HepG2 (cell line): ENCODE measurements around the gene ABCG2. TPM values are rescaled to one million over a fixed set of nuclear protein-coding genes. Genes with fewer than 3 reads are reported as not detected.
A peak's percentile ranks its signal among the peaks of the same experiment; 100 is the strongest.

Experiments used
- AHR ChIP-seq: IDR thresholded peaks from 2 replicates; pipeline ENCODE4 v1.6.1; 2018; ENCODE audit warnings: missing genetic modification reagents, missing compliant biosample characterization
- CREM ChIP-seq, 2 experiments: sonication (generic) in 1 of 2; formaldehyde crosslinking in 1 of 2; IDR thresholded peaks; 2 replicates each; pipeline versions ENCODE4 v1.4.0 to v1.6.1; 2016 to 2020; ENCODE audit warnings: antibody characterized with exemption in 1 of 2, mild to moderate bottlenecking in 1 of 2, missing genetic modification reagents in 1 of 2
- ERF ChIP-seq: IDR thresholded peaks from 2 replicates; pipeline ENCODE4 v1.6.1; 2018; ENCODE audit warnings: missing biosample characterization, missing genetic modification reagents
- FOXO1 ChIP-seq: sonication (generic); formaldehyde crosslinking; IDR thresholded peaks from 2 replicates; pipeline ENCODE4 v1.4.0; 2020; ENCODE audit warnings: missing genetic modification reagents
- HDAC2 ChIP-seq: sonication (generic); formaldehyde crosslinking; IDR thresholded peaks from 2 replicates; pipeline ENCODE4 v1.4.0; 2020; ENCODE audit warnings: missing genetic modification reagents
- HINFP ChIP-seq: sonication (generic); formaldehyde crosslinking; IDR thresholded peaks from 2 replicates; pipeline ENCODE4 v1.4.0; 2020; ENCODE audit warnings: low read depth, mild to moderate bottlenecking, missing genetic modification reagents
- HNF4A ChIP-seq: sonication (generic); formaldehyde crosslinking; IDR thresholded peaks from 2 replicates; pipeline ENCODE4 v1.4.0; 2020; ENCODE audit warnings: missing genetic modification reagents
- HOMEZ ChIP-seq: IDR thresholded peaks from 2 replicates; pipeline ENCODE4 v1.6.1; 2016; ENCODE audit warnings: low read depth
- IRF2 ChIP-seq: IDR thresholded peaks from 2 replicates; pipeline ENCODE4 v1.6.1; 2018; ENCODE audit warnings: missing genetic modification reagents, missing compliant biosample characterization
- JARID2 ChIP-seq: sonication (generic); formaldehyde crosslinking; IDR thresholded peaks from 2 replicates; pipeline ENCODE4 v1.8.1; 2023; ENCODE audit warnings: missing genetic modification reagents, inconsistent platforms; ENCODE audit not compliant: insufficient replicate concordance
- PAWR ChIP-seq: sonication (generic); formaldehyde crosslinking; IDR thresholded peaks from 2 replicates; pipeline ENCODE4 v1.4.0; 2020; ENCODE audit warnings: missing genetic modification reagents, mild to moderate bottlenecking, borderline replicate concordance
- PBX2 ChIP-seq: IDR thresholded peaks from 2 replicates; pipeline ENCODE4 v1.6.1; 2016; ENCODE audit warnings: control low read depth
- PRPF4 ChIP-seq: fragments of 200-400 bp; formaldehyde crosslinking; IDR thresholded peaks from 2 replicates; pipeline ENCODE4 v1.6.1; 2016; ENCODE audit warnings: low read length, low read depth; ENCODE audit not compliant: poor library complexity, severe bottlenecking
- RARA ChIP-seq: IDR thresholded peaks from 2 replicates; pipeline ENCODE4 v1.6.1; 2016; ENCODE audit warnings: missing genetic modification reagents, missing compliant biosample characterization
- STAT5B ChIP-seq: sonication (generic); formaldehyde crosslinking; IDR thresholded peaks from 2 replicates; pipeline ENCODE4 v1.4.0; 2020; ENCODE audit warnings: missing genetic modification reagents
- ZNF264 ChIP-seq: sonication (generic); formaldehyde crosslinking; IDR thresholded peaks from 2 replicates; pipeline ENCODE4 v1.4.0; 2020; ENCODE audit warnings: missing genetic modification reagents
- ZNF646 ChIP-seq: sonication (generic); formaldehyde crosslinking; IDR thresholded peaks from 2 replicates; pipeline ENCODE4 v1.9.0; 2021; ENCODE audit warnings: mild to moderate bottlenecking, missing genetic modification reagents
- ZNF703 ChIP-seq: sonication (generic); formaldehyde crosslinking; IDR thresholded peaks from 2 replicates; pipeline ENCODE4 v1.5.1; 2020; ENCODE audit warnings: missing genetic modification reagents, mild to moderate bottlenecking, moderate library complexity, borderline replicate concordance
- ZNF749 ChIP-seq: sonication (generic); formaldehyde crosslinking; IDR thresholded peaks from 2 replicates; pipeline ENCODE4 v1.8.0; 2022; ENCODE audit warnings: mild to moderate bottlenecking, missing genetic modification reagents, moderate library complexity, borderline replicate concordance
- polyA plus RNA-seq, 8 experiments: library from polyadenylated mRNA; depleted of rRNA in 3 of 8; stranded (reverse) in 7 of 8; unstranded in 1 of 8; fragments of >200 nt; fragmentation: Illumina TruSeq in 4 of 8; extraction: Trizol in 4 of 8; gene quantifications; 2 replicates each; pipeline versions ENCODE4 v1.2.1 to v1.2.3, GENCODE V29; 2011 to 2016; ENCODE audit warnings: low read depth in 4 of 8, missing spikeins in 1 of 8, mixed read lengths in 1 of 8; ENCODE audit not compliant: insufficient read depth in 1 of 8
- total RNA-seq, 5 experiments: library from RNA; depleted of rRNA; stranded (reverse); fragments of >200 nt; fragmentation: Illumina TruSeq; extraction: Trizol; gene quantifications; 2 replicates each; pipeline ENCODE4 v1.2.3, GENCODE V29; 2016; ENCODE audit warnings: low read depth in 1 of 5

Gene ABCG2
- total and polyA plus RNA-seq, 2 of the 13 experiments (the other 11 are each of a cell fraction or from before 2014, with no cell fraction given): 10.0 to 15.7 TPM

GRCh38 chr4:88087004-88087403 lies 71.4 kb downstream of the ABCG2 start (continued):
- TF ChIP-seq ZNF646 (CRISPR knock-in tag): no peak
- no peak for TF ChIP-seq ZNF703 (CRISPR knock-in tag)
- no peak for TF ChIP-seq PRPF4
- TF ChIP-seq FOXO1 (CRISPR knock-in tag): peak; percentile 42; the same call in 1 of the 2 replicates
- TF ChIP-seq ZNF749 (CRISPR knock-in tag): no peak
- no peak for TF ChIP-seq CREM (IDR thresholded peaks at IDR 0.05)
- no peak for TF ChIP-seq CREM (CRISPR knock-in tag; IDR thresholded peaks at IDR 0.05)
- TF ChIP-seq STAT5B (CRISPR knock-in tag): no peak
- TF ChIP-seq JARID2 (CRISPR knock-in tag): no peak
- TF ChIP-seq HINFP (CRISPR knock-in tag): no peak
- no peak for TF ChIP-seq AHR (CRISPR knock-in tag)
- 0 out of 2 replicates have a peak, but pooled peaks have one; percentile 33 for TF ChIP-seq IRF2 (CRISPR knock-in tag)
- no peak for TF ChIP-seq PBX2
- TF ChIP-seq PAWR (CRISPR knock-in tag): no peak
- peak; percentile 41; the same call in 1 of the 2 replicates for TF ChIP-seq HNF4A
- TF ChIP-seq ERF (CRISPR knock-in tag): 0 out of 2 replicates have a peak, but pooled peaks have one; percentile 17
- TF ChIP-seq HOMEZ (CRISPR knock-in tag): peak; percentile 25; the same call in 1 of the 2 replicates
- peak; percentile 89 for TF ChIP-seq RARA (CRISPR knock-in tag)
- no peak for TF ChIP-seq ZNF264
- TF ChIP-seq HDAC2 (CRISPR knock-in tag): 0 out of 2 replicates have a peak, but pooled peaks have one; percentile 48
